GM12878 (cell line): ENCODE data around the gene ABCG5. TPM values are rescaled to one million over a fixed set of nuclear protein-coding genes. Genes with fewer than 3 reads are reported as not detected.

ENCODE experiments used
- ATAC-seq: fragments of 200-7000 bp; cut with Tn5 transposase; 3 replicates; pipeline ENCODE4 v1.9.1; 2020; ENCODE audit warnings: mild to moderate bottlenecking, moderate library complexity
- BruUV-seq: library from RNA; stranded (reverse); fragments of 400-500 nt; replicated peaks from 2 replicates; lab custom pipeline; 2021; lab: Mats Ljungman, UMichigan
- CTCF ChIA-PET: fragments of 300-600 bp; sonication (Branson Sonifier 250); formaldehyde crosslinking; extraction: SDS; loops from one replicate; lab custom pipeline; 2021; ENCODE audit warnings: inconsistent platforms; lab: Yijun Ruan, JAX
- POLR2A ChIA-PET: fragments of 350-600 bp; formaldehyde crosslinking; extraction: SDS; loops from one replicate; lab custom pipeline; 2021; ENCODE audit warnings: inconsistent platforms; lab: Charles Lee
- RAD21 ChIA-PET: fragments of 300-600 bp; sonication (Branson Sonifier 250); formaldehyde crosslinking; loops from one replicate; lab custom pipeline; 2023; ENCODE audit warnings: antibody characterized with exemption; ENCODE audit not compliant: unreplicated experiment; lab: Charles Lee
- SMC1A ChIA-PET: fragments of 300-600 bp; sonication (Branson Sonifier 250); formaldehyde crosslinking; loops from one replicate; lab custom pipeline; 2023; ENCODE audit not compliant: unreplicated experiment, uncharacterized antibody; lab: Charles Lee
- DNase-seq: peaks from one replicate; pipeline ENCODE4 v3.0.0-alpha.2; 2011; ENCODE audit warnings: low read depth, low spot score
- FAIRE-seq: peaks from 3 replicates; lab custom pipeline; 2011; peaks lifted over from hg19 to GRCh38; lab: Jason Lieb, UNC
- H2AFZ ChIP-seq: 2 replicates; pipeline ENCODE4 v1.6.0; 2011; ENCODE audit warnings: low read depth, low read length, control low read depth; ENCODE audit not compliant: control insufficient read depth
- H3K27ac ChIP-seq: 2 replicates; pipeline ENCODE4 v1.5.1; 2011; ENCODE audit warnings: control low read depth; ENCODE audit not compliant: control insufficient read depth, insufficient read depth
- H3K27me3 ChIP-seq, 2 experiments: replicated peaks in 1 of 2; 2 replicates each; pipeline versions ENCODE4 v1.6.0 to v1.6.1; 2011; ENCODE audit warnings: low read length in 1 of 2; ENCODE audit not compliant: control insufficient read depth in 2 of 2, insufficient read depth in 2 of 2
- H3K36me3 ChIP-seq, 2 experiments: 2 replicates each; pipeline ENCODE4 v1.5.1; 2011; ENCODE audit warnings: low read length in 1 of 2; ENCODE audit not compliant: control insufficient read depth in 2 of 2, insufficient read depth in 2 of 2
- H3K4me1 ChIP-seq: 2 replicates; pipeline ENCODE4 v1.6.1; 2011; ENCODE audit warnings: mild to moderate bottlenecking, low read length, moderate library complexity, mixed read lengths; ENCODE audit not compliant: control insufficient read depth, insufficient read depth
- H3K4me2 ChIP-seq: 2 replicates; pipeline ENCODE4 v1.6.0; 2011; ENCODE audit warnings: control low read depth; ENCODE audit not compliant: control insufficient read depth, insufficient read depth
- H3K4me3 ChIP-seq: fragments of 200-600 bp; sonication (generic); 2 replicates; pipeline ENCODE4 v1.5.1; 2016
- H3K79me2 ChIP-seq: 2 replicates; pipeline ENCODE4 v1.6.0; 2011; ENCODE audit warnings: low read length; ENCODE audit not compliant: control insufficient read depth, insufficient read depth
- H3K9ac ChIP-seq: 2 replicates; pipeline ENCODE4 v1.8.0; 2011; ENCODE audit warnings: low read length, control low read depth, mixed read lengths; ENCODE audit not compliant: control insufficient read depth, insufficient read depth
- H3K9me3 ChIP-seq: replicated peaks from 3 replicates; pipeline ENCODE4 v1.5.1; 2011; ENCODE audit warnings: mild to moderate bottlenecking, low read length; ENCODE audit not compliant: control insufficient read depth, insufficient read depth
- H4K20me1 ChIP-seq: 2 replicates; pipeline ENCODE4 v1.6.0; 2011; ENCODE audit not compliant: control insufficient read depth, insufficient read depth
- BACH1 ChIP-seq: fragments of 450-650 bp; IDR thresholded peaks from 2 replicates; pipeline ENCODE4 v1.6.1; 2017; ENCODE audit warnings: mild to moderate bottlenecking, borderline replicate concordance
- BMI1 ChIP-seq: fragments of 450-650 bp; IDR thresholded peaks from 2 replicates; pipeline ENCODE4 v1.6.1; 2016; ENCODE audit warnings: mild to moderate bottlenecking, moderate library complexity, borderline replicate concordance
- CBX5 ChIP-seq: sonication (generic); IDR thresholded peaks from 2 replicates; pipeline ENCODE4 v1.6.1; 2016; ENCODE audit warnings: low read depth, moderate library complexity, mild to moderate bottlenecking, inconsistent platforms
- CREB1 ChIP-seq: IDR thresholded peaks from 2 replicates; pipeline ENCODE4 v1.6.1; 2012; ENCODE audit warnings: low read depth, mild to moderate bottlenecking, inconsistent platforms
- CREM ChIP-seq: IDR thresholded peaks from 2 replicates; pipeline ENCODE4 v1.6.1; 2014; ENCODE audit warnings: antibody characterized with exemption, low read depth
- PML ChIP-seq: IDR thresholded peaks from 2 replicates; pipeline ENCODE4 v1.6.1; 2012; ENCODE audit warnings: low read length, inconsistent platforms
- POLR2AphosphoS2 ChIP-seq: IDR thresholded peaks from 2 replicates; pipeline ENCODE4 v1.6.1; 2011; ENCODE audit warnings: low read depth, mild to moderate bottlenecking, low read length, improper control_type of control experiment, moderate library complexity
- SREBF1 ChIP-seq: IDR thresholded peaks from 2 replicates; pipeline ENCODE4 v1.6.1; 2012; ENCODE audit warnings: mild to moderate bottlenecking, low read length
- ZSCAN29 ChIP-seq: fragments of 450-650 bp; IDR thresholded peaks from 2 replicates; pipeline ENCODE4 v1.6.1; 2017; ENCODE audit warnings: mild to moderate bottlenecking, moderate library complexity
- WGBS: methylation state at CpG from one replicate; pipeline ENCODE4 v1.1.6; 2016; ENCODE audit warnings: low lambda C conversion rate; ENCODE audit not compliant: insufficient replicate concordance, insufficient coverage; ENCODE audit errors: missing lambda C conversion rate; 5-methylcytosine and 5-hydroxymethylcytosine counted together
- in situ Hi-C: fragments of 300-500 bp; cut with MboI; formaldehyde crosslinking; loops from 9 replicates; pipeline ENCODE4 v1.14.3; 2018; ENCODE audit warnings: mixed read lengths
- intact Hi-C: fragments of 100-400 bp; cut with micrococcal nuclease; formaldehyde crosslinking; loops from one replicate; pipeline ENCODE4 v1.14.2; 2022; ENCODE audit not compliant: unreplicated experiment
- polyA plus RNA-seq, 11 experiments: library from polyadenylated mRNA; depleted of rRNA in 4 of 11; unstranded in 6 of 11; stranded (reverse) in 5 of 11; fragments of >200 nt; fragmentation: Nextera tagmentation in 4 of 11; fragmentation: Illumina TruSeq in 1 of 11; extraction: Ambion mirVana in 4 of 11; extraction: Trizol in 1 of 11; gene quantifications; 1 replicate in 1 of 11; 2 replicates in 10 of 11; pipeline versions ENCODE4 v1.2.1 to v1.2.3, GENCODE V29; 2011 to 2016; ENCODE audit warnings: inconsistent platforms in 2 of 11, missing spikeins in 2 of 11, low read depth in 1 of 11
- total RNA-seq, 4 experiments: library from RNA; depleted of rRNA in 3 of 4; stranded (reverse); fragments of >200 nt in 3 of 4; fragmentation: Illumina TruSeq in 1 of 4; extraction: Trizol in 1 of 4; gene quantifications; 2 replicates each; pipeline versions ENCODE4 v1.2.1 to v1.2.3, GENCODE V29; 2013 to 2021
- TF ChIP-seq, protein P1 (sequence below): fragments of 450-650 bp; IDR thresholded peaks from 2 replicates; pipeline ENCODE4 v1.6.1; 2017; ENCODE audit warnings: low read depth, mild to moderate bottlenecking, moderate library complexity
- TF ChIP-seq, protein P2 (sequence below): IDR thresholded peaks from 2 replicates; pipeline ENCODE4 v1.6.1; 2012; ENCODE audit warnings: low read length, inconsistent platforms
- TF ChIP-seq, protein P3 (sequence below): IDR thresholded peaks from 2 replicates; pipeline ENCODE4 v1.6.1; 2012; ENCODE audit warnings: low read depth, low read length, improper control_type of control experiment
- TF ChIP-seq, protein P4 (sequence below): fragments of 450-650 bp; IDR thresholded peaks from 2 replicates; pipeline ENCODE4 v1.6.1; 2017; ENCODE audit warnings: mild to moderate bottlenecking, moderate library complexity

Gene ABCG5
- total and polyA plus RNA-seq, 10 of the 15 experiments (the other 5 are each of a cell fraction or from before 2014, with no cell fraction given), result not detected

DNA sequence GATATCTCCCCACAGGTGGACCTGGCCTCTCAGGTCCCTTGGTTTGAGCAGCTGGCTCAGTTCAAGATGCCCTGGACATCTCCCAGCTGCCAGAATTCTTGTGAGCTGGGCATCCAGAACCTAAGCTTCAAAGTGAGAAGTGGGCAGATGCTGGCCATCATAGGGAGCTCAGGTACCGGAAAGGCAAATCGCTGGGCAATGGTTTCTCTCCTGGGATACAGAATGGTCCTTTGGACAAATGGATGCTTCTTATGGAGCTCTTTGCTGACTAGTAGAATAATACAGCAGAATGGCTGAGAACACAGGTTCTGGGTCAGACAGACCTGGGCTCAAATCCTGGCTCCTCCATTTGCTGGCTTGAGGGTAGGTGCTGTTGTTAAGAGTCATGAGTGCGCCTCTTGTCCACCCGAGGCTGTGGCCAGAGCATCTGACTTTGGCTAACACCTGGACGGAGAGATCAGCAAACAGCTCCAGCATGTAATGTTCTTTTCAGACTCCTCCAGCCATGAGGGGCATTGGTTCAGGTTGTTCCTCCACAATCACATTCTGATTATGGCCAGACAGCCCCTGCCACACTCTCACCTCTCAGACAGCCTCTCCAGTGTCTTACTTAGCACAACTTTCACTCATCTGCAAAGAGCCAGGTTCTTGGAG lies 7.6 kb upstream of the ABCG5 start:
- POLR2A ChIA-PET, result no interaction called here
- Histone ChIP-seq H3K4me3 (no peak overlapping the region), H3K36me3 (no peaks in the 10 kb centered on the region), H3K4me1 (no peaks in the 10 kb centered on the region), H4K20me1 (no peaks in the 10 kb centered on the region), H3K4me2 (no peak overlapping the region), H3K27ac (no peak overlapping the region), H2AFZ (no peak overlapping the region), H3K9me3 (no peaks in the 10 kb centered on the region), H3K27me3 (peaks cover 3 to 4% of the 10 kb centered on the region in 2 experiments; a peak in 2 of 4 replicates), H3K9ac (no peak overlapping the region)
- no peak for DNase-seq
- CTCF ChIA-PET, result interaction anchor here (1.0 kb wide), 1 partner anchor 16 kb away, joined by 3 read pairs; no protein-coding TSS in a partner anchor
- RAD21 ChIA-PET, result no interaction called here
- SMC1A ChIA-PET, result no interaction called here
- in situ Hi-C loops, result no loop called here
- FAIRE-seq, result no peak
- TF ChIP-seq, protein P1, sequence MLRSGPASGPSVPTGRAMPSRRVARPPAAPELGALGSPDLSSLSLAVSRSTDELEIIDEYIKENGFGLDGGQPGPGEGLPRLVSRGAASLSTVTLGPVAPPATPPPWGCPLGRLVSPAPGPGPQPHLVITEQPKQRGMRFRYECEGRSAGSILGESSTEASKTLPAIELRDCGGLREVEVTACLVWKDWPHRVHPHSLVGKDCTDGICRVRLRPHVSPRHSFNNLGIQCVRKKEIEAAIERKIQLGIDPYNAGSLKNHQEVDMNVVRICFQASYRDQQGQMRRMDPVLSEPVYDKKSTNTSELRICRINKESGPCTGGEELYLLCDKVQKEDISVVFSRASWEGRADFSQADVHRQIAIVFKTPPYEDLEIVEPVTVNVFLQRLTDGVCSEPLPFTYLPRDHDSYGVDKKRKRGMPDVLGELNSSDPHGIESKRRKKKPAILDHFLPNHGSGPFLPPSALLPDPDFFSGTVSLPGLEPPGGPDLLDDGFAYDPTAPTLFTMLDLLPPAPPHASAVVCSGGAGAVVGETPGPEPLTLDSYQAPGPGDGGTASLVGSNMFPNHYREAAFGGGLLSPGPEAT, result no peak
- TF ChIP-seq CBX5 (no peak), POLR2AphosphoS2 (no peak), BMI1 (no peak), PML (no peak), CREM (no peak), CREB1 (no peak), SREBF1 (no peak), ZSCAN29 (no peak), BACH1 (no peak)
- TF ChIP-seq, protein P2, sequence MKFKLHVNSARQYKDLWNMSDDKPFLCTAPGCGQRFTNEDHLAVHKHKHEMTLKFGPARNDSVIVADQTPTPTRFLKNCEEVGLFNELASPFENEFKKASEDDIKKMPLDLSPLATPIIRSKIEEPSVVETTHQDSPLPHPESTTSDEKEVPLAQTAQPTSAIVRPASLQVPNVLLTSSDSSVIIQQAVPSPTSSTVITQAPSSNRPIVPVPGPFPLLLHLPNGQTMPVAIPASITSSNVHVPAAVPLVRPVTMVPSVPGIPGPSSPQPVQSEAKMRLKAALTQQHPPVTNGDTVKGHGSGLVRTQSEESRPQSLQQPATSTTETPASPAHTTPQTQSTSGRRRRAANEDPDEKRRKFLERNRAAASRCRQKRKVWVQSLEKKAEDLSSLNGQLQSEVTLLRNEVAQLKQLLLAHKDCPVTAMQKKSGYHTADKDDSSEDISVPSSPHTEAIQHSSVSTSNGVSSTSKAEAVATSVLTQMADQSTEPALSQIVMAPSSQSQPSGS, result no peak
- TF ChIP-seq, protein P3, sequence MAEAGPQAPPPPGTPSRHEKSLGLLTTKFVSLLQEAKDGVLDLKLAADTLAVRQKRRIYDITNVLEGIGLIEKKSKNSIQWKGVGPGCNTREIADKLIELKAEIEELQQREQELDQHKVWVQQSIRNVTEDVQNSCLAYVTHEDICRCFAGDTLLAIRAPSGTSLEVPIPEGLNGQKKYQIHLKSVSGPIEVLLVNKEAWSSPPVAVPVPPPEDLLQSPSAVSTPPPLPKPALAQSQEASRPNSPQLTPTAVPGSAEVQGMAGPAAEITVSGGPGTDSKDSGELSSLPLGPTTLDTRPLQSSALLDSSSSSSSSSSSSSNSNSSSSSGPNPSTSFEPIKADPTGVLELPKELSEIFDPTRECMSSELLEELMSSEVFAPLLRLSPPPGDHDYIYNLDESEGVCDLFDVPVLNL, result no peak
- TF ChIP-seq, protein P4, sequence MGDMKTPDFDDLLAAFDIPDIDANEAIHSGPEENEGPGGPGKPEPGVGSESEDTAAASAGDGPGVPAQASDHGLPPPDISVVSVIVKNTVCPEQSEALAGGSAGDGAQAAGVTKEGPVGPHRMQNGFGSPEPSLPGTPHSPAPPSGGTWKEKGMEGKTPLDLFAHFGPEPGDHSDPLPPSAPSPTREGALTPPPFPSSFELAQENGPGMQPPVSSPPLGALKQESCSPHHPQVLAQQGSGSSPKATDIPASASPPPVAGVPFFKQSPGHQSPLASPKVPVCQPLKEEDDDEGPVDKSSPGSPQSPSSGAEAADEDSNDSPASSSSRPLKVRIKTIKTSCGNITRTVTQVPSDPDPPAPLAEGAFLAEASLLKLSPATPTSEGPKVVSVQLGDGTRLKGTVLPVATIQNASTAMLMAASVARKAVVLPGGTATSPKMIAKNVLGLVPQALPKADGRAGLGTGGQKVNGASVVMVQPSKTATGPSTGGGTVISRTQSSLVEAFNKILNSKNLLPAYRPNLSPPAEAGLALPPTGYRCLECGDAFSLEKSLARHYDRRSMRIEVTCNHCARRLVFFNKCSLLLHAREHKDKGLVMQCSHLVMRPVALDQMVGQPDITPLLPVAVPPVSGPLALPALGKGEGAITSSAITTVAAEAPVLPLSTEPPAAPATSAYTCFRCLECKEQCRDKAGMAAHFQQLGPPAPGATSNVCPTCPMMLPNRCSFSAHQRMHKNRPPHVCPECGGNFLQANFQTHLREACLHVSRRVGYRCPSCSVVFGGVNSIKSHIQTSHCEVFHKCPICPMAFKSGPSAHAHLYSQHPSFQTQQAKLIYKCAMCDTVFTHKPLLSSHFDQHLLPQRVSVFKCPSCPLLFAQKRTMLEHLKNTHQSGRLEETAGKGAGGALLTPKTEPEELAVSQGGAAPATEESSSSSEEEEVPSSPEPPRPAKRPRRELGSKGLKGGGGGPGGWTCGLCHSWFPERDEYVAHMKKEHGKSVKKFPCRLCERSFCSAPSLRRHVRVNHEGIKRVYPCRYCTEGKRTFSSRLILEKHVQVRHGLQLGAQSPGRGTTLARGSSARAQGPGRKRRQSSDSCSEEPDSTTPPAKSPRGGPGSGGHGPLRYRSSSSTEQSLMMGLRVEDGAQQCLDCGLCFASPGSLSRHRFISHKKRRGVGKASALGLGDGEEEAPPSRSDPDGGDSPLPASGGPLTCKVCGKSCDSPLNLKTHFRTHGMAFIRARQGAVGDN, result no peak
- TF ChIP-seq, all 136 proteins: peak for 0
- no peak for ATAC-seq
- BruUV-seq, result no TSS peak
- 68% methylated on average over 5 of the region's 5 CpGs for WGBS
- no peaks in the 10 kb centered on the region for H3K79me2 ChIP-seq
- intact Hi-C loops, result no loop called here
